Hepatocyte (in vitro differentiated cells): ENCODE measurements around the gene BAHCC1.

ENCODE experiments used
- EZH2 ChIP-seq: fragments of 200-600 bp; sonication (generic); IDR thresholded peaks from 2 replicates; pipeline ENCODE4 v1.6.1; 2016; ENCODE audit warnings: antibody characterized with exemption, mild to moderate bottlenecking, borderline replicate concordance
- TF ChIP-seq, protein P1 (sequence below): fragments of 200-600 bp; sonication (generic); IDR thresholded peaks from 2 replicates; pipeline ENCODE4 v1.5.1; 2016; ENCODE audit warnings: antibody characterized with exemption, mild to moderate bottlenecking; ENCODE audit not compliant: poor library complexity

DNA sequence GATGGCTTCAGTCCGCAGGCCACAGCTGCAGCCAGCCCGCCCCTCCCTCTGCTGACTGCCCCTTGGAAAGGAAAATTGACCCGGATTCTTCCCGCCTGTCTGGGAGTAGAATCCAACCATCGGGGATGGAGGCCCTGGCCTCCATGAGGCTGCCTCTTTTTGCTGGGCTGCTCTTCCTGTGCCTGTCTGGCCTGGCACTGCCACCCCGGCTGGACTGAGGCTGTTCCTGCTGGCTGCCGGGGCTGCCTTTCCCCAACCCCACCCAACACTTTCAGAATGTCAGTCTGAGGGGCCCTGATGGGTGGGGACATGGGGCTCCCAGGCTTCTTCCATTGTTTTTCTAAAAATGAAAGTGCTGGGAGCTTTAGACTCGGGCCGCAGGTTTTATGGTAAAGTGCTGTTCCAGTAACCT is 7.3 kb downstream of the BAHCC1 start:
- TF ChIP-seq, protein P1, sequence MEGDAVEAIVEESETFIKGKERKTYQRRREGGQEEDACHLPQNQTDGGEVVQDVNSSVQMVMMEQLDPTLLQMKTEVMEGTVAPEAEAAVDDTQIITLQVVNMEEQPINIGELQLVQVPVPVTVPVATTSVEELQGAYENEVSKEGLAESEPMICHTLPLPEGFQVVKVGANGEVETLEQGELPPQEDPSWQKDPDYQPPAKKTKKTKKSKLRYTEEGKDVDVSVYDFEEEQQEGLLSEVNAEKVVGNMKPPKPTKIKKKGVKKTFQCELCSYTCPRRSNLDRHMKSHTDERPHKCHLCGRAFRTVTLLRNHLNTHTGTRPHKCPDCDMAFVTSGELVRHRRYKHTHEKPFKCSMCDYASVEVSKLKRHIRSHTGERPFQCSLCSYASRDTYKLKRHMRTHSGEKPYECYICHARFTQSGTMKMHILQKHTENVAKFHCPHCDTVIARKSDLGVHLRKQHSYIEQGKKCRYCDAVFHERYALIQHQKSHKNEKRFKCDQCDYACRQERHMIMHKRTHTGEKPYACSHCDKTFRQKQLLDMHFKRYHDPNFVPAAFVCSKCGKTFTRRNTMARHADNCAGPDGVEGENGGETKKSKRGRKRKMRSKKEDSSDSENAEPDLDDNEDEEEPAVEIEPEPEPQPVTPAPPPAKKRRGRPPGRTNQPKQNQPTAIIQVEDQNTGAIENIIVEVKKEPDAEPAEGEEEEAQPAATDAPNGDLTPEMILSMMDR, result no peak
- no peak for TF ChIP-seq EZH2
